GM19025 (cell line): ENCODE measurements around the gene TBC1D19.
"Not testable (repeated sequence)": the region's sequence is repeated elsewhere in the genome, so short reads cannot be mapped to it uniquely, and the experiment has no call there.

Experiments used
- ATAC-seq: cut with Tn5 transposase; IDR thresholded peaks from one replicate; pipeline ENCODE4 v1.9.1; 2021; ENCODE audit warnings: mild to moderate bottlenecking, low read depth, moderate library complexity; ENCODE audit not compliant: unreplicated experiment

The TBC1D19 gene

GRCh38 chr4:26594778-26595177 lies 10.9 kb downstream of the TBC1D19 start:
- no peak for ATAC-seq

DNA sequence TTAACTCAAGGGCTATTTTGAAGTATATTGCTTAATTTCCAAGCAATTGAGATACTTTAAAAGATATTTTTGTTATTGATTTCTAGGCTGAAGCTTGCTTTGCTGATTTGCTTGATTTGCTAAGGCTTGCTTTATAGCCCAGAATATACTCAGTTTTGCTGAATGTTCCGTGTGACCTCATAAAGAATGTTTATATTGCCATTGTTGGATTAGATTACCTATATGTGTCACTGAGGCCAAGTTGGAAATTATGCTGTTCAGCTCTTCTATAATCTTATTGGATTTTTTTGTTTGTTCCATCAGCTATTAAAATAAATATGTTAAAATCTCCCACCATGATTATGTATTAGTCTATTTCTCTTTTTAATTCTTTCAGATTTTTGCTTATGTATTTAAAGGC lies 13.0 kb downstream of the TBC1D19 start:
- ATAC-seq, result no peak

DNA sequence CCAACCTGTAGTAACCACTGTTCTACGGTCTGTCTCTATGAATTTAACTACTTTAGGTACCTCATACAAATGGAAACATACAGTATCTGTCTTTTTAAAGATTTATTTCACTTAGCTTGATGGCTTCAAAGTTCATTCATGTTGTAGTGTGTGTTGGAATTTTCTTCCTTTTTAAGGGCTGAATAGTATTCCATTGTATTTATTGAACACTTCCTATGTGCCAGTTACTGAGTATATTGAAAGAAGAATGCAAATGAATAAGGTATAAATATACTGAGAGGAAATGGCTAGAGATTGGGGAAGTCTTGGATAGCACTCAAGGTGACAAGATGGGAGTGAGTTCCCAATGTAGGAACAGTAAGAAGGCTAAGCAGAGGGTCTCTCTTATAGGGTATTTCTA lies 17.3 kb downstream of the TBC1D19 start:
- ATAC-seq, result no peak

DNA sequence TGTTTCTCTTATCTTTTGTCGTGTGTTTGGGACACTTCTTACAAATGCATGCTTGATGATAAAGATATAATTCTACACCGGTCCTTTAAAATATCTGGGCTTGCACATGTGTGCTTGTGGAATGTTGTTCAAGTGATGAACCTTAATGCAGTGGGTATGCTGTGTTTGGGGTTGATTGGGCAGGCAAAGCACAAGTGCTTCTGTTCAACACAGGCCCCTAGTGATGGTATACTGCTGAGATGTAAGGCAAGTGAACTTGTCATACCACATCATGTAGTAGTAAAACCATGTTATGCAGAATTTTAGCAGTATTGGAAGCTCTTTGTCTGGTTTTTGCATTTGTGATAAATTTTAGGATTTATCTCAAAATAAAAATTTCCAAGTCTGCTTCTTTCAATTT lies 23.9 kb downstream of the TBC1D19 start:
- no peak for ATAC-seq

GRCh38 chr4:26609391-26609790 lies 25.5 kb downstream of the TBC1D19 start:
- ATAC-seq, result no peak

- no peak for ATAC-seq
Measured at GRCh38 chr4:26609868-26610267, 26.0 kb downstream of the TBC1D19 start.

- no peak for ATAC-seq
Measured at GRCh38 chr4:26611372-26611771, 27.5 kb downstream of the TBC1D19 start.

GRCh38 chr4:26611885-26612284 lies 28.0 kb downstream of the TBC1D19 start:
- ATAC-seq, result no peak

DNA sequence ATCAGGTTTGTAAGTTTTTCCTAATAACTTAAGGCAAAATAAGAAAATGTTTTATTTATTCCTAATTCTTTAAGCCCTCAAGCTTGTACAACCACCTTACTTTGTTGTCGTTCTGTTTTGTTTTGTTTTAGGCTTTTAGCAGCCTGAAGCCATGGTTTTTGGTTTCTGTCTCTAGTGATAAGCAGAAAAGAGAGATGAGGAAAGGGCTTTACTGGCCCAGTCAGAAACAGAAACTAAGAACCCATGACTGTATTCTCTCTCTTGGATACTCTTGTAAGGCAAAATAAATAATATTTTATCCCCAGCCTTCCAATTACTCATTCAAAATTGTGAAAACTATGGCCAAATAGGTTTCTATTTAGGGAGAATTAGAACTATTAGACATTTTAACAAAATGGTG lies 29.4 kb downstream of the TBC1D19 start:
- ATAC-seq, result no peak

GRCh38 chr4:26613735-26614134 lies 29.9 kb downstream of the TBC1D19 start:
- ATAC-seq, result no peak

GRCh38 chr4:26619784-26620183 lies 35.9 kb downstream of the TBC1D19 start:
- no peak for ATAC-seq

- no peak for ATAC-seq
Measured at GRCh38 chr4:26621366-26621765, 37.5 kb downstream of the TBC1D19 start.

DNA sequence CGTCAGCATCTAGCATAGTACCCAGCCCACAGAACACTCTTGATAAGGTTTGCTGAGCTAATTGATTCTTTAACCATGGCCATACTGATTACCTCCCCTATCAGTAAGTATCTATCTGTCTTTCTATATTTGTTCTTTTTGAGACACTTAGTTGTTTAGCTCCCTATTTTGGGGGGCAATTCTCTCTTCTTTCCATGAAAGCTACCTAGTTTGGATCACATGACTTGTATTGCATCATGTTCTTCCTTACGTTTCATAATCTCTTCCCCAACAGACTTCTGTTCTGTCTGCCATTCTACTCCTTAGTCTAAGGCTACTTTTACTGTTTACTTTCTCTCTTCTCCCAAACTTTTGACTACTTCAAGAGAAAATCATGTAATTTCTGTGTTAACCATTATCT lies 39.0 kb downstream of the TBC1D19 start:
- no peak for ATAC-seq

DNA sequence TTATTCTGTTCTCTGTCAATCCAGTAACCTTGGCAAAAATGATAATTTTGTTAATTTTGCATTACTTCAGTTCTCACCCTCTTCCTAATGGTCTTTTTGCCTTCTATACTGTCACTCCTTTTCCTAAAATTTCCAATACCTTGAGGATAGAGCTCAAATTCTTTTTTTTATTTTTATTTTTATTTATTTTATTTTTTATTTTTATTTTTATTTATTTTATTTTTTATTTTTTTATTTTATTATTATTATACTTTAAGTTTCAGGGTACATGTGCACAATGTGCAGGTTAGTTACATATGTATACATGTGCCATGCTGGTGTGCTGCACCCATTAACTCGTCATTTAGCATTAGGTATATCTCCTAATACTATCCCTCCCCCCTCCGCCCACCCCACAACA lies 42.8 kb downstream of the TBC1D19 start:
- ATAC-seq, result not testable (repeated sequence)

DNA sequence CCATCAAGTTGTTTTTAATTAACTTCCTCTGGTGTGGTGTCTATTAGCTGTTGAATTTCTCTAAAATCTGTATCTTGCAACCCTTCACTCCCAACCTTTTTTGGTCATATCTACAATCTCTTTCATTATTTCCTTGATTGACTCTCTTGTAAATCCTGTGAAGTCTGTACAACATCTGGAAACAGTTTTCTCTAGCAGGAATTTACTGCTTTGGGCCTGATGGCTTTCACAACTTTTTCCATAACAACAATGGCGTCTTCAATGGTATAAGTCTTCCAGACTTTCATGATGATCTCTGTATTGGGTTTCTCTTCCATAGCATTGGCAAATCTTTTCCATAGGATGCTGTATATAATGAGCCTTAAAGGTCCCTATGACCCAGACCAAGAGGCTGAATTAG lies 49.0 kb downstream of the TBC1D19 start:
- ATAC-seq, result no peak

- no peak for ATAC-seq
Measured at GRCh38 chr4:26634237-26634636, 50.4 kb downstream of the TBC1D19 start.

DNA sequence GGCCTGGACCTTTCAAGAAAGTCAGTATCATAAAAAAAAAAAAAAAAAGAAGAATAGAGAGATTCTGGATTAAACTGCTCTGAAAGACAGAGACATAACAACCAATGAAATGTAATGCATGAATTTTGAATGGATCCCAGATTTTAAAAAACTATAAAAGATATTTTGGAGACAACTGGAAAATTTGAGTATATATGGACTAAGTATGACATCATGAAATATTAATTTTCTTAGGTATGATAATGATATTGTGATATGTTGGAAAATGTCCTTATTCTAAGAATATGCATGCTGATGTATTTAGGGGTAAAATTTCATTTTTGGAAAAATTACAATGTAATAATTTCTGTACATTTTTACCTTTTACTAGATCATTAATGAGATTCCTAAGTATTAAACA lies 52.6 kb downstream of the TBC1D19 start:
- ATAC-seq, result no peak

DNA sequence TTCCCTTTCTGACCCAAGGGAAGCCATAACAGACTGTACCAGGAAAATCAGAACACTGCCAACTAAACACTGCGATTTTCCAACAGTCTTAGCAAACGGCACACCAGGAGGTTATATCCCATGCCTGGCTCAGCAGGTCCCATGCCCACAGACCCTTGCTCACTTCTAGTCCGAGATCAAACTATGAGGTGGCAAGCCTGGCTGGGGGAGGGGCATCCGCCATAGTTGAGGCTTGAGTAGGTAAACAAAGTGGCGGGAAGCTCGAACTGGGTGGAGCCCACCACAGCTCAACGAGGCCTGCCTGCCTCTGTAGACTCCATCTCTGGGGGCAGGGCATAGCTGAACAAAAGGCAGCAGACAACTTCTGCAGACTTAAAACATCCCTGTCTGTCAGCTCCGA lies 56.8 kb downstream of the TBC1D19 start:
- ATAC-seq, result not testable (repeated sequence)

DNA sequence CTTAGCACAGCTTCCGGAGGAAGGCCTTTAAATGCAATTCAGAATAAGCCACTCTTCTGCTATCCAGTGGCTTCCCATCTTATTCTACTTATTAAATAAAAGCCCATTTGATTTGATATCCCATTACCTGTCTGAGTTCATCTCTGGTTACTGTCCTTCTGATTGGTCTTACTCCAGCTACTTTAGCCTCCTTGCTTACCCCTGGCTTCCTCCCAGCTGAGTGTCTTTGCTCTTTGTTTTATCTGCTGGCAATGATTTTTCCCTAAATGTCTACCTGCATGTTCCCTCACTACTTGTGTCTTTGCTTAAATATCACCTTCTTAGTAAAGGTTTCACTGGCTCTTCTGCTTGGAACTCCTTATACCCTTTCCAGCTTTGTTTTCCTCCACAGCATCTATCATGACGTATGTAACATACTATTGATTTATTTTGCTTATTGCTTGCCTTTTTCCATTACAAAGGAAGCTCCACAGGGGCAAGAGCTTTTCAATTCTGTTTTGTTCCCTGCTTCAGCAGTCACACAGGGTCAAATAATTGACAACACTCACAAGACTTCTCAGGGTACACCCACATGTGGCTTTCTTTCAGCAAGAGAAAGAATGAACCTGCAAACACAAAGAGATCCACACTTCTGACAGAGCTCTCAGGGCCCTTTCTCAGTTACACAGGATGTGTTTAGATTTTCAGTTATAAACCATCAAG lies 63.8 kb downstream of the TBC1D19 start:
- no peak for ATAC-seq

DNA sequence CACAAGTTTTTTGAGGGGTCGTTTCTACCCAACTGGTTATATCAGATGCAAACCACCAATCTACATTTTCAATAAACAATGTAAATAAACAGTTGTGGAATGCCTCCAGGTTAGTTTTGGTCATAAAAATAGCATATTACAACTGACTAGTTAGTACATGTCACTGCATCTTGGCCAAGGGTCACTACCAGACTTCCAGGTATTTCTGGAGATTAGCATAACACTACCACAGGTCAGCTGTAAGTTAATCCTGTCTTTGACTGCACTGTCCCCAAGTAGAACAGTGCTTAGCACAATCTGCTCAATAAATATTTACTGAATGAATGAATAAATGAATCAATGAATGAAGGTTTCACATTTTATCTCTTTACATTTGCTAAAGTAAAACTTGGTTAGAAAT lies 64.4 kb downstream of the TBC1D19 start:
- no peak for ATAC-seq

DNA sequence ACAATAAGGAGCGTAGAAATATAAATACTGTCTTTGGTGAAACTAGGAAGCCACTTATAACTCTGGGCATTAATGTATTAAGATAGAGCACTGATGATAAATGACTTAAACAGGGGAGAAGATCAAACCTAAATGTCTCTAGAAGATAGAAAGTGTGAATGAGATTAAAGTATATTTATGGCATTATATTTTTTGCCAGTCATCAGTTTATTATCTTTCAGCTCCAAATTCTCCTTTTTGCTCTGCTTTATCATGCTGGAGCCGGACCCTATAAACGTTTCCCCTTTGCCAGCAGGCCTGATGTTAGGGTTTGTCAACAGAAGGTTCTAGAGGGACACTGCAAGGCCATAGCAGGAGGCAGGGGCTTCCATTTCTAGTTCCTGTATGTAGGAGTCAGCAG lies 76.4 kb downstream of the TBC1D19 start:
- no peak for ATAC-seq

DNA sequence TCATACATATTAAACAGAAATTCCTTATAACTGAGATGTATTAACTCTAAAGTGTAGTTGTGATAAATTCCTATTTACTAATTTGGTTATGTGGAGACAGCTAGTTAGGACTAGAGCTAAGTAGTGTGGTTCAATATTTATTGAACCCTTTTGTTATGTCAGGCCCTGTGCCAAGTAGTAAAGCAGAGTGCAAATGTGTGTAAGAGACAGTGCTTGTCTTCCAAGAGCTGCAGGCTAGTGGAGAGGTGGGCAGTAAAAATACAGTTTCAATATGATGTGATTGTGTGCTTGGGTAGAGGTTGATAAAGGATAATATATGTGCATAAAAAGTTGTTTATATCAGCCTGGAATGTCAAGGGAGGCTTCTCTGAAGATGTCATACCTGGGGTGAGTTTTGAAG lies 80.0 kb downstream of the TBC1D19 start:
- no peak for ATAC-seq
